ENCODE data around the gene COBLL1. TPM values are rescaled to one million over a fixed set of nuclear protein-coding genes. Genes with fewer than 3 reads are reported as not detected.
"Not testable (repeated sequence)": the region's sequence is repeated elsewhere in the genome, so short reads cannot be mapped to it uniquely, and the experiment has no call there.

COBLL1 gene
- polyA plus RNA-seq, 3 donors, result 7.0 to 28.2 (median 27.1) TPM

GRCh38 chr2:164859906-164860693 is 18.5 kb upstream of the COBLL1 start:
- 96 to 98% (median 97%) methylated on average over 3 to 4 of the region's 4 CpGs for WGBS, 3 donors

GRCh38 chr2:164859251-164859818 is 17.7 kb upstream of the COBLL1 start:
- WGBS, 3 donors, result 56 to 75% (median 71%) methylated on average over 2 of the region's 2 CpGs
- no peak overlapping the region for H3K27ac ChIP-seq (ENCODE audit: low read depth, low read length)

More at GRCh38 chr2:164859906-164860693, 18.5 kb upstream of the COBLL1 start:
- H3K27ac ChIP-seq (ENCODE audit: low read depth, low read length), result not testable (repeated sequence)

- 64 to 94% (median 89%) methylated on average over 4 of the region's 4 CpGs for WGBS, 3 donors
- H3K27ac ChIP-seq (ENCODE audit: low read depth, low read length), result no peak overlapping the region
Measured at GRCh38 chr2:164852086-164852485, 10.5 kb upstream of the COBLL1 start.

DNA sequence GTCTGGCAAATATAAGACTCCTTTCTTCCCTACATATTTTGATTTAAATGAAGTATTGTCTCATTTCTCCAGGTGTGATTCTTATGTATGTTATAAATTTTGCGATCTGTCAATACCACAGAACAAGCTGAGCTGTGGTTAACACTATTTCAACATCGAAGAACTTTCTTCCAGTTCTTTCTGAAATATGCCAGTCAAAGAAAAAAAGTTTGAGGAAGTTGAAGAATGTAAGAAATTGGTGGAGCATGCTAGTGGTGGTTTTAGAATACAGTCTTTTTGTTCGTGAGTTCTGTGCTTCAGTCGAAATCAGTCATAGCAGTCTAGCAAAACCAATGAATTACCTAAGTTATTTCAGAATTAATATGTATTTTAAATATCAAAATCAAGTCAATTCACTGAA is 8.6 kb upstream of the COBLL1 start:
- WGBS, 3 donors, result 41 to 64% (median 45%) methylated on average over 4 of the region's 4 CpGs
- no peak overlapping the region for H3K27ac ChIP-seq (ENCODE audit: low read depth, low read length)

GRCh38 chr2:164849506-164849905 is 7.9 kb upstream of the COBLL1 start:
- H3K27ac ChIP-seq (ENCODE audit: low read depth, low read length), result no peak overlapping the region
- WGBS, 3 donors, result 24 to 84% (median 41%) methylated on average over 1 of the region's 1 CpG

DNA sequence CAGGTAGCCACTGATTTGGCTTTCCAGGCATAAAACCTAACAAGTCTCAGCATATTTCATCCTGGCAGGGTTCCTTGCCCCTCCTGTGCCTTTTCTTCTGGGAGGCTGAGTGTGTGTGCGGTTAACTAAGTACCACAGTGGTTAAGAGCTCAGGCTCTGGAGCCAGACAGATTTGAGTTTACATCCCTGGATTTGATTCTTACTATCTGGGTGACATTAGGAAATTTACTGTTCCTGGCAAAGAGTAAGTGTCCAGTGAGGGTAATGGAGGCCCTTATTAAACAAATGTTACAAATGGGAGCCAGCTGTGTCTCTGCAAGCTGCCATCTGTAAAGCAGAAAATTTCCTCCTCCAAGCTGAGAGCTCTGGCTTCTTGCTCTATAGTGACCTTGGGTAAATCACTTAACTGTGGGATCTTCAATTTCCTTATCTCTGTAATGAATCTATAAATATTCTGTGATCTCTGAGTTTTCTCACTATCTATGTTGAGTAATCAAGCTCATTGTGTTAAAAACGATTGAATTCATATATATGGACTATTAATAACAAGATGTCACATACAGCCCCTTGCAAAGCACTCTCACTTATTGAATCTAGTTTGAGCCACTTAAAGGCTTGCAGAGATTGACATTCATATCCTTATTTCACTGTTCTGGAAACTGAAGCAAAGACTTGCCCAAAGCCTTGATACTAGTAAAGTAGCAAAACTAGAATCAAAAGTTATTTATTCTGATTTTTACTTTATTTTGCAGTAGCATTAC is 6.5 kb upstream of the COBLL1 start:
- no peak overlapping the region for H3K27ac ChIP-seq (ENCODE audit: low read depth, low read length)
- 48 to 79% (median 73%) methylated on average over 2 of the region's 2 CpGs for WGBS, 3 donors

DNA sequence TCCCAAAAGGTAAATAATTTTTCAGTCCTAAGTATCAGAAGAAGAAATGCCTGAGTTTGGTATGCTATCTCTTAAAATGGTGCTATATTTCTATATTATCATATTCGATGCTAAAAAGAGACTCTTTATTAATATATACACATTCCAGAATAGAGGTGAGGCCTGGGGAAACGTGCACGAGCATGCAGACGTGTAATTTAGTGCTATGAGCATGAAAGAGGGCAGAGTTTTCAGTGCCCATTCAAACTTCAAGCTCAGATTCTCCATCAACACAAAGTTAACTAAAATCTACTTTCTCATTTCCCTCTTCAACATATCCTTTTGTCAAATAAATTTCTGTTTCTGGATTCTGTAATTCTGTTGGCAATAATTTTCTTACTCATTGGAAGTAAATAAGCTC is 5.7 kb upstream of the COBLL1 start:
- H3K27ac ChIP-seq (ENCODE audit: low read depth, low read length), result no peak overlapping the region
- 79 to 86% (median 85%) methylated on average over 4 of the region's 4 CpGs for WGBS, 3 donors

DNA sequence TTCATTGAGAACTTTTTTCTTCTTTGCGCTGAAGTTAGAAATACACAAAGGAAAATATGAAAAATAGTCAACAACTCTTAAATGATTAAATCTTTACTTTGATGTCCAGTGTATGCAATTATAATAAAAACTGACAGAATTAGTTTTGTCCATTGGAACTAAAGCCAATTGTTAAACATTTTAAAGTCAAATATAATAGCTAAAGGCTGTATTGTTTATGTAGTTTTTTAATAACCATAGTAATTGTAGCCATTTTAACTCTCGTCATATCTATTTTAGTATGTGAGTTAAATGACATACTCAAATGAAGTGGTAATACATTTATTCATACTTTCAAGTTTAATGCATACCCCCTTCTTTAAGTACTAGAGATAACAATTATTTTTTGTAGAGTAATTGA is 4.7 kb upstream of the COBLL1 start:
- H3K27ac ChIP-seq (ENCODE audit: low read depth, low read length), result no peak overlapping the region
- 74 to 99% (median 96%) methylated on average over 2 of the region's 2 CpGs for WGBS, 3 donors

DNA sequence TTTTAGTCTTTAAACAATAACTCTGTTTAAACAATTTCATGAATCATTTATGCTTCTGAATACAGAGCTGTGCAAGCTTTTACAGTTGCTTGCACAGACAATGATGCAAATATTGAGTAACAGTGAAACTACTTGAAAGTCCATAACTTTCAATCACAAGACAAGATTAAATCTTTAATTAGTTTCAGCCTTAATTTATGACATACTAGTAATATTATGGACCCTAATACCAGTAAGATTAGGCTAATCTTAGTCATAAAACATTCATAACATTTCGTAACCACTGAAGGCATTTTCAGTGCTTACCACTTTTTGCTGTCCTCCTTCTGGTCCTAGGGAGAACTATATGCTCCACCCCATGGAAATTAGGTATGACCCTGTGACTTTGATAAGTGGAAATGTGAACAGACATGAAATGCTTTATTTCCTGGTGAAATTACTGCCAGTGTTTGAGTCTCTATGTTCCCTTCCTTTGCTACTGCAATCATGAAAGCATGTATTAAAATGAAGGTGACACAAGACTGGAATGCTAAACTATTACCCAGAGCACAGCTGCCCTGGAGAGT is 1.8 kb upstream of the COBLL1 start:
- H3K27ac ChIP-seq (ENCODE audit: low read depth, low read length), result no peak overlapping the region
- WGBS, 3 donors, result 52 to 87% (median 71%) methylated on average over 1 of the region's 1 CpG

DNA sequence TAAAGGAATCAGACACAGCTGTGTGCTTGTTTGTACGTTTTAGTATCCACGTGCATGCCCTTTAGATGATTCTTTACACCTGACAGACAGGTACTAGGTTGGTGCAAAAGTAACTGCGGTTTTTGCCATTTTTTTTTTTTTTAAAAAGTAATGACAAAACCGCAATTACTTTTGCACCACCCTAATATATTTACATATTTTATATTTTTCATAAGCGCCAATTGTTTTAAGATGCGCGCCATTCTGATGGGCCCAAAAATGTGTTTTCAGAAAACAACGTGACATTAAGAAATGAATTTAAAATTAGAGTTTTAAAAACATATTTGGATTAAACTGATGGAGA is 972 bp upstream of the COBLL1 start:
- H3K27ac ChIP-seq (ENCODE audit: low read depth, low read length), result no peak overlapping the region
- WGBS, 3 donors, result 44 to 53% (median 48%) methylated on average over 8 of the region's 8 CpGs

DNA sequence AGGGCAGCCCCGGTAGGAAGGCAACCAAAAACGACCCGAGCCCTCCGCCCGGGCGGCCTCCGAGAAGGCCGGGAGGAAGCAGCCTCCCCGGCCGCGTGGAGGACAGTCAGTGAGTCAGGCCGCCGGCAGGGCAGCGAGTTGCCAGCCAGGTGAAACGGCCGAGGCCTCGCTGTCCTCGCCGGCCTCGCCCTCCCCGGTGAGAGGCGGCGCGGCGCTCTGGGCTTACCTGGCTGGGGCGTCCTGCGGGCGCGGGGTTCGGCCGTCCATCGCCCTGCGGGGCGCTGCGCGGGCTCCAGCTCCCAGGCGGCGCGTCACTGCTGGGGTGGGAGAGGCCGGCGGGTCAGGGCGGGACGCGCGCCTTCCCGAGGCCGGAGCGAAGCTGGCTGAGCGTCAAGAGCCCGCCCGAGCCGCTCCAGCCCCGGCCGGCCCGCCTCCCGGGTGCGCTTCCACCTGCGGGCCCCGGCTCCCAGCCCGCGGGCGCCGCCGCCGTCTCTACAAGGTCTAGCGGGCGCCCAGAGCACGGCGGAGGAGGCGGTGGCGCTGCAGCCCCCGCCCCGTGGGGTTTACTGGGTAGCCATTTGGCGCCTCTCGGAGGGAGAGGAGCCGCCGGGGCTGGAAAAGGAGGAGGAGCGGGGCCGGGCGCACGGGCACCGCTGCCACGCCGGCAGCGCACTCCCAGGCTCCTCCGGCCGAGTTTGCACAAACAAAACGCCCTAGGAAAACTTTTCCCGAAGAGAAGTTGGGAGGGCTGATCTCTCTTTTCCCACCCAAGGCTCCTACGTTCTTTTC is 499 bp downstream of the COBLL1 start:
- 0 to 1% (median 0%) methylated on average over 74 to 90 of the region's 90 CpGs for WGBS, 3 donors
- H3K27ac ChIP-seq (ENCODE audit: low read depth, low read length), result peak overlapping the region; percentile 40

DNA sequence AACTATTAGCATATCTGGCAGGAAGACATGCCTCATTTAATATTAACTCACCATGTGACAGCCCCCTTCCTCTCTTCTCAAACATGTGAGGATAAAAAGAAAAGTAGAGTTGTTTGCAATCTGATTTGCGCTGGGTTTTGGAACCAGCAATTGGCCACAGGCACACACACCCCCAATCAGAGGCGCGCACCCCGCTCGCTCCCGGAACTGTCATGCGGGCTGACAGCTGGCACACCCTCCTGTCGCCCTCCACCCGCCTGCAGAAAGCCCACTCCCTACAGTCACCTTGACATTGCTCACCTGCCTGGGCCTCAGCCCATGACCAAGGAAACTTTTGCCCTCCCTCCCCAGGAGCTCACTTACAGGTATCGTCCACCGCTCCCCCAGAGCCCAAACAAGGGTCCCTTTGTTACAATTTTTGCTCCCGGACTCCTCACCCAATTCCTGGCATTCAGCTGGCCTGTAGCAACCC is 1.1 kb downstream of the COBLL1 start:
- WGBS, 3 donors, result 0 to 1% (median 1%) methylated on average over 12 of the region's 12 CpGs
- H3K27ac ChIP-seq (ENCODE audit: low read depth, low read length), result peak overlapping the region; percentile 40

DNA sequence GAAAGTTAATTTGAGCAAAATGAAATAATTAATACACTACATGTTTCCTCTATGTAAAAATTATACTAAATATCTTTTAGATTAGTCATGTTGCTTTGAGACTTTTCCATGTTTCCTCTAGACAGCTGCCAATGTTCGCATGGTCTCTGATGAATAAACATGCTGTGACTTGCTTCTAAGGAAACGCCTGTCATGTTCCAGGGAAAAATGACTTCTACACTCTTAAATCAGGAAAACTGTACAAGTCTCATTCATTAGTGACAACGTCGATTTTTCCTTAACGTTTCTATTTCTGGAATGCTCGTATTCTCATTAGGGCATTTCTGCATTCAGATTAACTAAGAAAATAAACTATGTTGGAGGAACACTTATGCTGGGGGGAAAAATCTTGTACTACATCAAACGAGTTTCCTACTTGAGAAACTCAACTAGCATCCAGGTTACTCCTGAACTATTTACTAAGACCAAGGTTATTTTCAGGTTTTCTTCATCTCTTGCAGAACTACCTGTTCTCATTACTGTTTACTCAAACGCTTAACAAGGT is 1.6 kb downstream of the COBLL1 start:
- H3K27ac ChIP-seq (ENCODE audit: low read depth, low read length), result no peak overlapping the region
- WGBS, 3 donors, result 4 to 12% (median 10%) methylated on average over 8 of the region's 8 CpGs

GRCh38 chr2:164837807-164838206 is 3.8 kb downstream of the COBLL1 start:
- WGBS, 3 donors, result 52 to 84% (median 73%) methylated on average over 3 of the region's 3 CpGs

GRCh38 chr2:164836907-164837306 is 4.7 kb downstream of the COBLL1 start:
- 22 to 76% (median 57%) methylated on average over 3 of the region's 3 CpGs for WGBS, 3 donors
- H3K27ac ChIP-seq (ENCODE audit: low read depth, low read length), result no peak overlapping the region

More at GRCh38 chr2:164837807-164838206, 3.8 kb downstream of the COBLL1 start:
- no peak overlapping the region for H3K27ac ChIP-seq (ENCODE audit: low read depth, low read length)

DNA sequence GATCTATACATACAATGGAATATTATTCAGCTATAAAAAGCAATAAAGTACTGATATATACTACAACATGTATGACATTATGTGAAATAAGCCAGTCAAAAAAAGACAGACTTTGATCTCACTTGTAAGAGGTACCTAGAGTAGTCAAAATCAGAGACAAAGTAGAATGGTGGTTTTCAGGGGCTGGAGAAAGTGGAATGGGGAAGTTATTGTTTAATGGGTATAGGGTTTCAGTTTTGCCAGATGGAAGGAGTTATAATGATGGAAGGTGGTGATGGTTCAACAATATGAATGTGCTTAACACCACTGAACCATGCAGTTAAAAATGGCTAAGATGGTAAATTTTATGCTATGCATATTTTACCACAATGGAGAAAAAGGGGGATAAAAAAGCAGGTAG is 6.3 kb downstream of the COBLL1 start:
- H3K27ac ChIP-seq (ENCODE audit: low read depth, low read length), result no peak overlapping the region

DNA sequence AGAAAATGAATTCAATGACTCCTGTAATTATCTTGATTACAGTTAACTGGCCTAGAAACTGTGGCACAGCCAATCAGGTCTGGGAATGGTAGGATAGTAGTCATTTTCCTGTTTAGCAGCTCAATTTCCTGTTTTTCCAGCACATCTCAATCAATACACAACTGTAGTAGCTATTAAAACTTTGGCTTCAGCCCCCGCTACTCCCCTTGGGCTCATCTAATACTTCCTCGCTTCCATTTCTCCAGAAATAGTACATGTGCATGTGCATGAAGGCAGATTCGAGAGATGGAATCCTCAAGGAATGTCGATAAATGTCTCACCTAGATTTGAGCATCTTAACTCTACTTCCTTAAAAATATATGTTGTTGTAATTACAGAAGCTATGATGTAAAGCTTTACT is 9.7 kb downstream of the COBLL1 start:
- 71 to 88% (median 72%) methylated on average over 4 of the region's 4 CpGs for WGBS, 3 donors

GRCh38 chr2:164831180-164831579 is 10.4 kb downstream of the COBLL1 start:
- no peak overlapping the region for H3K27ac ChIP-seq (ENCODE audit: low read depth, low read length)
- 93 to 96% (median 95%) methylated on average over 1 of the region's 1 CpG for WGBS, 3 donors

More for the DNA sequence above, 9.7 kb downstream of the COBLL1 start:
- H3K27ac ChIP-seq (ENCODE audit: low read depth, low read length), result no peak overlapping the region

All from adipose tissue (tissue), 3 donors.